Gastrocnemius medialis (tissue), 4 donors: ENCODE measurements around the gene OR4E2. TPM values are rescaled to one million over a fixed set of nuclear protein-coding genes. Genes with fewer than 3 reads are reported as not detected.
"Not testable (repeated sequence)": the region's sequence is repeated elsewhere in the genome, so short reads cannot be mapped to it uniquely, and the experiment has no call there.

Source experiments
- ATAC-seq, 2 donors: fragments of 150-250 bp; one replicate each; pipeline ENCODE4 v1.9.1; 2016
- DNase-seq, 2 donors: peaks; one replicate each; pipeline ENCODE4 v3.0.0-alpha.2; 2019
- H3K27ac ChIP-seq, 4 donors: fragments of 200-600 bp; sonication (generic); 1 replicate in 1 of 4; 2 replicates in 3 of 4; pipeline ENCODE4 v1.5.1; 2016 to 2018; ENCODE audit warnings: mild to moderate bottlenecking in 2 of 4, moderate library complexity in 1 of 4
- H3K27me3 ChIP-seq, 3 donors: fragments of 200-600 bp; sonication (generic) in 2 of 3; 1 replicate in 1 of 3; 2 replicates in 2 of 3; pipeline versions ENCODE4 v1.5.1 to v1.6.0; 2016 to 2019; ENCODE audit warnings: mild to moderate bottlenecking in 1 of 3, moderate library complexity in 1 of 3
- H3K36me3 ChIP-seq, 2 donors: fragments of 200-600 bp; sonication (generic) in 1 of 2; one replicate each; pipeline ENCODE4 v1.5.1; 2017 to 2018
- H3K4me1 ChIP-seq, 2 donors: fragments of 200-600 bp; sonication (generic) in 1 of 2; one replicate each; pipeline ENCODE4 v1.5.1; 2016 to 2017; ENCODE audit warnings: mild to moderate bottlenecking in 2 of 2
- H3K4me3 ChIP-seq, 4 donors: fragments of 200-600 bp; sonication (generic) in 3 of 4; 1 replicate in 1 of 4; 2 replicates in 3 of 4; pipeline ENCODE4 v1.5.1; 2016 to 2019; ENCODE audit warnings: mild to moderate bottlenecking in 2 of 4
- H3K9me3 ChIP-seq, 3 donors: fragments of 200-600 bp; sonication (generic) in 2 of 3; 1 replicate in 1 of 3; 2 replicates in 2 of 3; pipeline ENCODE4 v1.5.1; 2016 to 2019
- CTCF ChIP-seq, 5 experiments: fragments of 450-650 bp in 3 of 5; fragments of 200-600 bp in 2 of 5; sonication (generic) in 2 of 5; IDR thresholded peaks in 4 of 5; conservative IDR thresholded peaks in 1 of 5; 1 replicate in 4 of 5; 2 replicates in 1 of 5; pipeline ENCODE4 v1.5.1; 2016 to 2019; ENCODE audit warnings: antibody characterized with exemption in 5 of 5, mild to moderate bottlenecking in 3 of 5, moderate library complexity in 3 of 5
- POLR2A ChIP-seq, 2 donors: fragments of 450-650 bp; IDR thresholded peaks; one replicate each; pipeline ENCODE4 v1.6.1; 2017; ENCODE audit warnings: antibody characterized with exemption in 2 of 2, mild to moderate bottlenecking in 2 of 2, moderate library complexity in 2 of 2
- in situ Hi-C, 4 donors: fragments of 200-750 bp; cut with MboI; loops; one replicate each; pipeline versions ENCODE4 v1.15.0 to v1.8.0; 2017; ENCODE audit warnings: low sequenced_read_pairs in 4 of 4
- intact Hi-C: fragments of 100-400 bp; cut with DNase I; formaldehyde crosslinking; loops from one replicate; pipeline ENCODE4 v1.15.1; 2023; ENCODE audit warnings: low total_unique reads
- total RNA-seq, 4 donors: library from RNA; depleted of rRNA; stranded (reverse); fragments of >200 nt; gene quantifications; one replicate each; pipeline versions ENCODE4 v1.1.0 to v1.2.3, GENCODE V29; 2016

Gene OR4E2
- total RNA-seq, 4 donors from 2014 or later: not detected

- intact Hi-C loops (no loop called here), in situ Hi-C loops (no loop called here)
- Histone ChIP-seq H3K4me1 (no peaks in the 10 kb centered on the region), H3K27ac (no peak overlapping the region), H3K36me3 (no peaks in the 10 kb centered on the region), H3K27me3 (no peaks in the 10 kb centered on the region), H3K9me3 (no peaks in the 10 kb centered on the region), H3K4me3 (no peak overlapping the region)
- ATAC-seq (no peak), DNase-seq (no peak)
- TF ChIP-seq POLR2A (IDR thresholded peaks at IDR 0.05) (no peak), CTCF (IDR thresholded peaks at IDR 0.05 in 4 of 5, conservative IDR thresholded peaks at IDR 0.05 in 1 of 5) (no peak)
Observed at GRCh38 chr14:21694425-21694824, 40.8 kb downstream of the OR4E2 start.

GRCh38 chr14:21697662-21698061, 44.0 kb downstream of the OR4E2 start:
- H3K4me3 ChIP-seq, H3K27me3 ChIP-seq, ATAC-seq, H3K27ac ChIP-seq, H3K4me1 ChIP-seq, H3K36me3 ChIP-seq, intact Hi-C loops, H3K9me3 ChIP-seq, DNase-seq, in situ Hi-C loops: not testable (repeated sequence)

- H3K27ac ChIP-seq, in situ Hi-C loops, H3K36me3 ChIP-seq, ATAC-seq, H3K4me3 ChIP-seq, DNase-seq, intact Hi-C loops, H3K4me1 ChIP-seq, H3K9me3 ChIP-seq, H3K27me3 ChIP-seq: not testable (repeated sequence)
Observed at GRCh38 chr14:21698538-21698937, 44.9 kb downstream of the OR4E2 start.

- Histone ChIP-seq H3K4me1 (no peaks in the 10 kb centered on the region), H3K27me3 (no peaks in the 10 kb centered on the region), H3K27ac (no peak overlapping the region), H3K9me3 (no peaks in the 10 kb centered on the region), H3K4me3 (no peak overlapping the region), H3K36me3 (no peaks in the 10 kb centered on the region)
- TF ChIP-seq POLR2A (IDR thresholded peaks at IDR 0.05) (no peak), CTCF (IDR thresholded peaks at IDR 0.05 in 4 of 5, conservative IDR thresholded peaks at IDR 0.05 in 1 of 5) (no peak)
- ATAC-seq: no peak
- no peak for DNase-seq
- in situ Hi-C loops: no loop called here
- intact Hi-C loops: no loop called here
Observed at GRCh38 chr14:21699551-21699950, 45.9 kb downstream of the OR4E2 start.

GRCh38 chr14:21702316-21702715, 48.7 kb downstream of the OR4E2 start:
- in situ Hi-C loops (no loop called here), intact Hi-C loops (no loop called here)
- DNase-seq (no peak), ATAC-seq (no peak)
- Histone ChIP-seq H3K27me3 (no peaks in the 10 kb centered on the region), H3K4me1 (no peaks in the 10 kb centered on the region), H3K4me3 (no peak overlapping the region), H3K27ac (no peak overlapping the region), H3K36me3 (no peaks in the 10 kb centered on the region), H3K9me3 (no peaks in the 10 kb centered on the region)
- TF ChIP-seq POLR2A (IDR thresholded peaks at IDR 0.05) (no peak), CTCF (IDR thresholded peaks at IDR 0.05 in 4 of 5, conservative IDR thresholded peaks at IDR 0.05 in 1 of 5) (no peak)
